OCI-LY3 (cell line): ENCODE results near the gene EYA2.

Experiments used
- EZH2phosphoT487 ChIP-seq: fragments of 200-600 bp; shearing (Covaris generic); IDR thresholded peaks from 2 replicates; pipeline ENCODE4 v1.6.1; 2018; ENCODE audit warnings: antibody characterized with exemption, mixed run types, low read depth
- TF ChIP-seq, protein P1 (sequence below): fragments of 200-600, 300-600 bp; sonication (generic); IDR thresholded peaks from 2 replicates; pipeline ENCODE4 v1.5.1; 2014; ENCODE audit warnings: antibody characterized with exemption, low read length, low read depth

DNA sequence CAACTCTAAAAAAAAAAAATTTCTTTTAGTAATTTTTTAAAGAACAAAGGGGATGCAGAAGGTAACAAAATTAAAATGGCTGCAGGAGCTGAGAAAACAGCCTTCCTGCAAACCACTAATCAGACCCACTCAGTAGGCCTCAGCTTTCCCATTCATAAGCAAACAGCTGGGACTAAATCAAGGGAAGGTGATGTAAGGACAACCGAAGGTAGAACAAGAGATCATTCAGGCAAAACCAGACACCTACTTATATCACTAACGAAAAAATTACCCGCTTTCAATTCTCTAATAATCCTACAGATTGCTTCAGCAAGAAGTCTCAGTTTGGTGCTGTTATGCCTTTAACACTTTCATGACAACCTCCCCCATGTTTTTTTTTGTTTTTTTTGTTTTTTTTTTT is 337.9 kb downstream of the EYA2 start:
- TF ChIP-seq, protein P1, sequence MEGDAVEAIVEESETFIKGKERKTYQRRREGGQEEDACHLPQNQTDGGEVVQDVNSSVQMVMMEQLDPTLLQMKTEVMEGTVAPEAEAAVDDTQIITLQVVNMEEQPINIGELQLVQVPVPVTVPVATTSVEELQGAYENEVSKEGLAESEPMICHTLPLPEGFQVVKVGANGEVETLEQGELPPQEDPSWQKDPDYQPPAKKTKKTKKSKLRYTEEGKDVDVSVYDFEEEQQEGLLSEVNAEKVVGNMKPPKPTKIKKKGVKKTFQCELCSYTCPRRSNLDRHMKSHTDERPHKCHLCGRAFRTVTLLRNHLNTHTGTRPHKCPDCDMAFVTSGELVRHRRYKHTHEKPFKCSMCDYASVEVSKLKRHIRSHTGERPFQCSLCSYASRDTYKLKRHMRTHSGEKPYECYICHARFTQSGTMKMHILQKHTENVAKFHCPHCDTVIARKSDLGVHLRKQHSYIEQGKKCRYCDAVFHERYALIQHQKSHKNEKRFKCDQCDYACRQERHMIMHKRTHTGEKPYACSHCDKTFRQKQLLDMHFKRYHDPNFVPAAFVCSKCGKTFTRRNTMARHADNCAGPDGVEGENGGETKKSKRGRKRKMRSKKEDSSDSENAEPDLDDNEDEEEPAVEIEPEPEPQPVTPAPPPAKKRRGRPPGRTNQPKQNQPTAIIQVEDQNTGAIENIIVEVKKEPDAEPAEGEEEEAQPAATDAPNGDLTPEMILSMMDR = no peak
- TF ChIP-seq EZH2phosphoT487 = no peak
